ENCODE results near the gene KCNE3.
A peak's percentile ranks its signal among the peaks of the same experiment; 100 is the strongest.

The KCNE3 gene

GRCh38 chr11:74459584-74459983, 7.8 kb downstream of the KCNE3 start:
- TF ChIP-seq CTCF (IDR thresholded peaks at IDR 0.05; ENCODE audit: low read depth, low read length, missing control alignments): no peak
- Histone ChIP-seq H3K27ac (no peak overlapping the region), H3K4me3 (ENCODE audit: low read depth, low read length) (no peak overlapping the region), H3K27me3 (replicated peaks) (no peaks in the 10 kb centered on the region), H3K36me3 (replicated peaks) (no peaks in the 10 kb centered on the region)
- in situ Hi-C loops (cut with HindIII; ENCODE audit: low pct_ligation_motif_present, low sequenced_read_pairs): loop anchor here (25.0 kb wide), 1 partner anchor 103 kb away; no protein-coding TSS in a partner anchor
- no peak for DNase-seq

GRCh38 chr11:74457356-74457755, 10.0 kb downstream of the KCNE3 start:
- Histone ChIP-seq H3K27ac (no peak overlapping the region), H3K36me3 (replicated peaks) (no peaks in the 10 kb centered on the region), H3K27me3 (replicated peaks) (no peaks in the 10 kb centered on the region), H3K4me3 (ENCODE audit: low read depth, low read length) (no peak overlapping the region)
- in situ Hi-C loops (cut with HindIII; ENCODE audit: low pct_ligation_motif_present, low sequenced_read_pairs): loop anchor here (25.0 kb wide), 1 partner anchor 105 kb away; no protein-coding TSS in a partner anchor
- DNase-seq: no peak
- TF ChIP-seq CTCF (IDR thresholded peaks at IDR 0.05; ENCODE audit: low read depth, low read length, missing control alignments): no peak

- DNase-seq: peak; percentile 60
- Histone ChIP-seq H3K27me3 (replicated peaks) (no peaks in the 10 kb centered on the region), H3K4me3 (ENCODE audit: low read depth, low read length) (no peak overlapping the region), H3K27ac (no peak overlapping the region), H3K36me3 (replicated peaks) (no peaks in the 10 kb centered on the region)
- TF ChIP-seq CTCF (IDR thresholded peaks at IDR 0.05; ENCODE audit: low read depth, low read length, missing control alignments): peak; percentile 92
- in situ Hi-C loops (cut with HindIII; ENCODE audit: low pct_ligation_motif_present, low sequenced_read_pairs): loop anchor here (25.0 kb wide), 1 partner anchor 109 kb away; no protein-coding TSS in a partner anchor
These were observed 13.9 kb downstream of the KCNE3 start for GRCh38 chr11:74453373-74453975.

GRCh38 chr11:74452366-74452765, 15.0 kb downstream of the KCNE3 start:
- no peak overlapping the region for H3K27ac ChIP-seq
- in situ Hi-C loops (cut with HindIII; ENCODE audit: low pct_ligation_motif_present, low sequenced_read_pairs): loop anchor here (25.0 kb wide), 1 partner anchor 110 kb away; no protein-coding TSS in a partner anchor
- no peaks in the 10 kb centered on the region for H3K27me3 ChIP-seq (replicated peaks)
- no peaks in the 10 kb centered on the region for H3K36me3 ChIP-seq (replicated peaks)
- H3K4me3 ChIP-seq (ENCODE audit: low read depth, low read length): no peak overlapping the region
- no peak for TF ChIP-seq CTCF (IDR thresholded peaks at IDR 0.05; ENCODE audit: low read depth, low read length, missing control alignments)
- no peak for DNase-seq

- Histone ChIP-seq H3K4me3 (ENCODE audit: low read depth, low read length) (no peak overlapping the region), H3K27me3 (replicated peaks) (no peaks in the 10 kb centered on the region), H3K27ac (no peak overlapping the region), H3K36me3 (replicated peaks) (no peaks in the 10 kb centered on the region)
- DNase-seq: no peak
- no peak for TF ChIP-seq CTCF (IDR thresholded peaks at IDR 0.05; ENCODE audit: low read depth, low read length, missing control alignments)
- in situ Hi-C loops (cut with HindIII; ENCODE audit: low pct_ligation_motif_present, low sequenced_read_pairs): loop anchor here (25.0 kb wide), 1 partner anchor 112 kb away; no protein-coding TSS in a partner anchor
These were observed 17.0 kb downstream of the KCNE3 start for GRCh38 chr11:74450318-74450717.
